Endodermal cell (in vitro differentiated cells): Measurements from ENCODE around the gene KRTAP10-7. TPM values are rescaled to one million over a fixed set of nuclear protein-coding genes. Genes with fewer than 3 reads are reported as not detected.
"Not testable (repeated sequence)": the region's sequence is repeated elsewhere in the genome, so short reads cannot be mapped to it uniquely, and the experiment has no call there.

Source experiments
- DNase-seq: peaks from one replicate; pipeline ENCODE4 v3.0.0-alpha.2; 2017
- H3K27ac ChIP-seq: 2 replicates; pipeline ENCODE4 v1.5.1; 2013; ENCODE audit warnings: mild to moderate bottlenecking, low read depth, low read length, moderate library complexity
- H3K27me3 ChIP-seq: 2 replicates; pipeline ENCODE4 v1.6.1; 2013; ENCODE audit warnings: mild to moderate bottlenecking, low read length, moderate library complexity; ENCODE audit not compliant: insufficient read depth, control insufficient read depth, poor library complexity, severe bottlenecking
- H3K36me3 ChIP-seq: 2 replicates; pipeline ENCODE4 v1.7.0; 2013; ENCODE audit warnings: mild to moderate bottlenecking, low read length, moderate library complexity; ENCODE audit not compliant: control insufficient read depth, insufficient read depth
- H3K4me1 ChIP-seq: one replicate; pipeline ENCODE4 v1.7.0; 2013; ENCODE audit warnings: low read length; ENCODE audit not compliant: control insufficient read depth, insufficient read depth
- H3K4me3 ChIP-seq: 2 replicates; pipeline ENCODE4 v1.5.1; 2013; ENCODE audit warnings: mild to moderate bottlenecking, low read length, moderate library complexity
- H3K9ac ChIP-seq: 2 replicates; pipeline ENCODE4 v1.6.1; 2013; ENCODE audit warnings: mild to moderate bottlenecking, low read length, moderate library complexity; ENCODE audit not compliant: poor library complexity, severe bottlenecking; ENCODE audit errors: extremely low read depth
- H3K9me3 ChIP-seq: 2 replicates; pipeline ENCODE4 v1.6.1; 2013; ENCODE audit warnings: mild to moderate bottlenecking, low read length, moderate library complexity; ENCODE audit not compliant: control insufficient read depth
- H3K27ac Mint-ChIP-seq: 2 replicates; pipeline ENCODE4 v1.8.0; 2020; ENCODE audit warnings: mixed read lengths
- H3K27me3 Mint-ChIP-seq: 2 replicates; pipeline ENCODE4 v1.8.0; 2021; ENCODE audit warnings: mild to moderate bottlenecking, mixed read lengths; ENCODE audit not compliant: insufficient read depth
- H3K36me3 Mint-ChIP-seq: 2 replicates; pipeline ENCODE4 v1.8.0; 2020; ENCODE audit warnings: low read depth, mixed read lengths
- H3K4me1 Mint-ChIP-seq: 2 replicates; pipeline ENCODE4 v1.8.0; 2020; ENCODE audit warnings: mixed read lengths
- H3K4me3 Mint-ChIP-seq: 2 replicates; pipeline ENCODE4 v1.8.0; 2020; ENCODE audit warnings: mild to moderate bottlenecking, moderate library complexity, mixed read lengths
- H3K9me3 Mint-ChIP-seq: 2 replicates; pipeline ENCODE4 v1.8.0; 2020; ENCODE audit warnings: mild to moderate bottlenecking, mixed read lengths
- CTCF ChIP-seq: fragments of 200-600 bp; sonication (generic); conservative IDR thresholded peaks from 2 replicates; pipeline ENCODE4 v1.5.0; 2021; ENCODE audit warnings: antibody characterized with exemption, mild to moderate bottlenecking
- WGBS, 2 experiments: methylation state at CpG; one replicate each; pipeline versions ENCODE4 v1.1.5 to v1.1.7; 2013; ENCODE audit warnings: missing lambda C conversion rate in 2 of 2, mixed read lengths in 1 of 2; ENCODE audit not compliant: insufficient coverage in 1 of 2, insufficient read length in 1 of 2; 5-methylcytosine and 5-hydroxymethylcytosine counted together
- total RNA-seq, 2 donors: library from RNA; stranded (reverse); fragmentation: NEBNext Ultra II Directional in 1 of 2; extraction: Animal tissue kit (Norgen Biotek cat#: 25700) in 1 of 2; gene quantifications; 2 replicates in 1 of 2; 3 replicates in 1 of 2; pipeline ENCODE4 v1.2.1, GENCODE V29; 2021

KRTAP10-7 gene
- total RNA-seq, 2 donors from 2014 or later = not detected

- H3K27ac Mint-ChIP-seq = no peak overlapping the region
- H3K27ac ChIP-seq = no peak overlapping the region
- no peaks in the 10 kb centered on the region for H3K9me3 Mint-ChIP-seq
- no peaks in the 10 kb centered on the region for H3K27me3 Mint-ChIP-seq
- H3K9ac ChIP-seq = no peak overlapping the region
- no peaks in the 10 kb centered on the region for H3K4me1 Mint-ChIP-seq
- WGBS, 2 experiments = 94 to 96% methylated on average over 9 of the region's 9 CpGs
- no peaks in the 10 kb centered on the region for H3K36me3 ChIP-seq
- no peak for TF ChIP-seq CTCF
- peak; percentile 30 for DNase-seq
- H3K27me3 ChIP-seq = no peaks in the 10 kb centered on the region
- H3K9me3 ChIP-seq = no peaks in the 10 kb centered on the region
- H3K4me3 Mint-ChIP-seq = no peak overlapping the region
- no peaks in the 10 kb centered on the region for H3K4me1 ChIP-seq
- no peaks in the 10 kb centered on the region for H3K36me3 Mint-ChIP-seq
- H3K4me3 ChIP-seq = no peak overlapping the region
Observed at GRCh38 chr21:44556879-44557278, 43.5 kb upstream of the KRTAP10-7 start.

GRCh38 chr21:44557491-44558328 is 42.7 kb upstream of the KRTAP10-7 start:
- Histone ChIP-seq H3K9ac (no peak overlapping the region), H3K9me3 (no peaks in the 10 kb centered on the region), H3K27ac (no peak overlapping the region), H3K4me1 (no peaks in the 10 kb centered on the region), H3K4me3 (no peak overlapping the region), H3K36me3 (no peaks in the 10 kb centered on the region), H3K27me3 (no peaks in the 10 kb centered on the region)
- Mint-ChIP-seq H3K4me3 (no peak overlapping the region), H3K27ac (no peak overlapping the region), H3K9me3 (no peaks in the 10 kb centered on the region), H3K27me3 (no peaks in the 10 kb centered on the region), H3K36me3 (no peaks in the 10 kb centered on the region), H3K4me1 (no peaks in the 10 kb centered on the region)
- 73 to 81% methylated on average over 15 to 30 of the region's 30 CpGs for WGBS, 2 experiments
- peak; percentile 52 for DNase-seq
- no peak for TF ChIP-seq CTCF

GRCh38 chr21:44558329-44558675 is 42.1 kb upstream of the KRTAP10-7 start:
- WGBS, 2 experiments = 75 to 100% methylated on average over 2 to 10 of the region's 10 CpGs
- not testable (repeated sequence) for H3K4me1 Mint-ChIP-seq, H3K27ac ChIP-seq, H3K4me1 ChIP-seq, H3K27me3 ChIP-seq, H3K4me3 ChIP-seq, H3K9me3 Mint-ChIP-seq, H3K9me3 ChIP-seq, H3K27ac Mint-ChIP-seq, H3K9ac ChIP-seq, H3K27me3 Mint-ChIP-seq, H3K4me3 Mint-ChIP-seq, H3K36me3 Mint-ChIP-seq, H3K36me3 ChIP-seq
- DNase-seq = peak; percentile 32
